CD8-positive, alpha-beta memory T cell (primary cell): Measurements from ENCODE around the gene MRPL49. TPM values are rescaled to one million over a fixed set of nuclear protein-coding genes. Genes with fewer than 3 reads are reported as not detected.

ENCODE experiments used
- polyA plus RNA-seq: library from polyadenylated mRNA; unstranded; fragments of 300-500 nt; fragmentation: Illumina TruSeq; gene quantifications from one replicate; pipeline ENCODE4 v1.2.3, GENCODE V29; 2021
- total RNA-seq, 2 experiments: library from RNA; stranded (reverse); gene quantifications; one replicate each; pipeline ENCODE4 v1.2.3, GENCODE V29; 2021

MRPL49 gene
- total and polyA plus RNA-seq, 3 experiments from 2014 or later = 81.5 to 118 (median 117) TPM

Other genes starting within 250 kb of the MRPL49 start
- gene EHD1, start 243.7 kb upstream of the MRPL49 start, total RNA-seq = 100 to 1,000 TPM; 102 to 110 TPM
- gene EHD1, start 243.7 kb upstream of the MRPL49 start, polyA plus RNA-seq = 258 TPM
- 10 to 100 TPM; 25.7 to 27.0 TPM for gene ATG2A, start 205.1 kb upstream of the MRPL49 start, total RNA-seq
- gene ATG2A, start 205.1 kb upstream of the MRPL49 start, polyA plus RNA-seq = 7.6 TPM
- gene PPP2R5B, start 197.6 kb upstream of the MRPL49 start, total RNA-seq = 10 to 100 TPM; 11.2 to 11.7 TPM
- gene PPP2R5B, start 197.6 kb upstream of the MRPL49 start, polyA plus RNA-seq = 7.8 TPM
- not detected for gene GPHA2, start 186.4 kb upstream of the MRPL49 start, total RNA-seq
- not detected for gene GPHA2, start 186.4 kb upstream of the MRPL49 start, polyA plus RNA-seq
- gene MAJIN, start 150.2 kb upstream of the MRPL49 start, total RNA-seq = not detected
- gene MAJIN, start 150.2 kb upstream of the MRPL49 start, polyA plus RNA-seq = not detected
- under 1 TPM in 1 of 2 experiments, not detected in 1; 0.11 TPM for gene BATF2, start 125.3 kb upstream of the MRPL49 start, total RNA-seq
- gene BATF2, start 125.3 kb upstream of the MRPL49 start, polyA plus RNA-seq = not detected
- 100 to 1,000 TPM; 125 TPM for gene ARL2, start 108.2 kb upstream of the MRPL49 start, total RNA-seq
- gene ARL2, start 108.2 kb upstream of the MRPL49 start, polyA plus RNA-seq = 99.7 TPM
- 10 to 100 TPM; 18.3 to 21.6 TPM for gene SNX15, start 94.9 kb upstream of the MRPL49 start, total RNA-seq
- gene SNX15, start 94.9 kb upstream of the MRPL49 start, polyA plus RNA-seq = 16.4 TPM
- gene SAC3D1, start 81.1 kb upstream of the MRPL49 start, total RNA-seq = 10 to 100 TPM; 24.8 to 27.1 TPM
- gene SAC3D1, start 81.1 kb upstream of the MRPL49 start, polyA plus RNA-seq = 12.0 TPM
- gene NAALADL1, start 63.8 kb upstream of the MRPL49 start, total RNA-seq = 10 to 100 TPM; 10.8 to 13.3 TPM
- 17.0 TPM for gene NAALADL1, start 63.8 kb upstream of the MRPL49 start, polyA plus RNA-seq
- gene CDCA5, start 38.3 kb upstream of the MRPL49 start, total RNA-seq = 10 to 100 TPM; 94.9 to 98.8 TPM
- gene CDCA5, start 38.3 kb upstream of the MRPL49 start, polyA plus RNA-seq = 0.54 TPM
- 10 to 100 TPM; 30.8 to 33.5 TPM for gene ZFPL1, start 38.1 kb upstream of the MRPL49 start, total RNA-seq
- 24.4 TPM for gene ZFPL1, start 38.1 kb upstream of the MRPL49 start, polyA plus RNA-seq
- gene VPS51, start 26.1 kb upstream of the MRPL49 start, total RNA-seq = 100 to 1,000 TPM; 120 to 131 TPM
- 99.1 TPM for gene VPS51, start 26.1 kb upstream of the MRPL49 start, polyA plus RNA-seq
- gene TM7SF2, start 10.4 kb upstream of the MRPL49 start, total RNA-seq = 10 to 100 TPM; 17.8 to 17.9 TPM
- 11.1 TPM for gene TM7SF2, start 10.4 kb upstream of the MRPL49 start, polyA plus RNA-seq
- 10 to 100 TPM; 15.2 to 20.1 TPM for gene ZNHIT2, start 4.6 kb upstream of the MRPL49 start, total RNA-seq
- 19.8 TPM for gene ZNHIT2, start 4.6 kb upstream of the MRPL49 start, polyA plus RNA-seq
- gene FAU, start 187 bp upstream of the MRPL49 start, total RNA-seq = 1,000 to 10,000 TPM; 1,054 to 1,073 TPM
- 904 TPM for gene FAU, start 187 bp upstream of the MRPL49 start, polyA plus RNA-seq
- 10 to 100 TPM; 35.1 to 39.7 TPM for gene SYVN1, start 12.2 kb downstream of the MRPL49 start, total RNA-seq
- gene SYVN1, start 12.2 kb downstream of the MRPL49 start, polyA plus RNA-seq = 19.6 TPM
- not detected for gene SPDYC, start 47.9 kb downstream of the MRPL49 start, total RNA-seq
- not detected for gene SPDYC, start 47.9 kb downstream of the MRPL49 start, polyA plus RNA-seq
- 10 to 100 TPM; 88.2 to 92.0 TPM for gene CAPN1, start 59.6 kb downstream of the MRPL49 start, total RNA-seq
- gene CAPN1, start 59.6 kb downstream of the MRPL49 start, polyA plus RNA-seq = 110 TPM
- 10 to 100 TPM; 75.6 to 78.8 TPM for gene POLA2, start 139.6 kb downstream of the MRPL49 start, total RNA-seq
- gene POLA2, start 139.6 kb downstream of the MRPL49 start, polyA plus RNA-seq = 11.0 TPM
- gene CDC42EP2, start 192.5 kb downstream of the MRPL49 start, total RNA-seq = 1 to 10 TPM in 1 of 2 experiments, under 1 TPM in 1; 0.62 to 1.0 TPM
- not detected for gene CDC42EP2, start 192.5 kb downstream of the MRPL49 start, polyA plus RNA-seq
- 10 to 100 TPM; 65.8 to 71.9 TPM for gene DPF2, start 211.5 kb downstream of the MRPL49 start, total RNA-seq
- gene DPF2, start 211.5 kb downstream of the MRPL49 start, polyA plus RNA-seq = 61.5 TPM
- 1 to 10 TPM in 1 of 2 experiments, under 1 TPM in 1; 0.91 to 1.2 TPM for gene TIGD3, start 232.4 kb downstream of the MRPL49 start, total RNA-seq
- 0.59 TPM for gene TIGD3, start 232.4 kb downstream of the MRPL49 start, polyA plus RNA-seq